H1 (cell line): ENCODE data around the gene SLC11A1. TPM values are rescaled to one million over a fixed set of nuclear protein-coding genes. Genes with fewer than 3 reads are reported as not detected.

Source experiments
- CTCF ChIA-PET: fragments of 300-600 bp; sonication (Branson Sonifier 250); formaldehyde crosslinking; loops from one replicate; lab custom pipeline; 2021; ENCODE audit not compliant: partially characterized antibody; lab: Charles Lee
- POLR2A ChIA-PET: fragments of 300-600 bp; sonication (Branson Sonifier 250); formaldehyde crosslinking; loops from one replicate; lab custom pipeline; 2021; ENCODE audit warnings: inconsistent platforms; ENCODE audit not compliant: partially characterized antibody; lab: Charles Lee
- DNase-seq, 2 experiments: peaks; one replicate each; pipeline versions ENCODE4 v3.0.0 to v3.0.0-alpha.2; 2010 to 2022; ENCODE audit warnings: low spot score in 2 of 2, low read depth in 1 of 2, mixed read lengths in 1 of 2
- FAIRE-seq: peaks from 2 replicates; lab custom pipeline; 2011; peaks lifted over from hg19 to GRCh38; lab: Jason Lieb, UNC
- H2AFZ ChIP-seq: 2 replicates; pipeline ENCODE4 v1.8.1; 2012; ENCODE audit warnings: low read length, inconsistent platforms
- H2AK5ac ChIP-seq: 2 replicates; pipeline ENCODE4 v1.6.1; 2013; ENCODE audit warnings: low read depth, low read length
- H2BK120ac ChIP-seq: replicated peaks from 2 replicates; pipeline ENCODE3; 2013; ENCODE audit warnings: low read depth, low read length, inconsistent platforms
- H2BK12ac ChIP-seq: 2 replicates; pipeline ENCODE4 v1.6.1; 2013; ENCODE audit warnings: low read depth, low read length
- H2BK15ac ChIP-seq: 2 replicates; pipeline ENCODE4 v1.6.1; 2013; ENCODE audit warnings: low read length
- H2BK20ac ChIP-seq: 2 replicates; pipeline ENCODE4 v1.6.1; 2013; ENCODE audit warnings: low read length
- H2BK5ac ChIP-seq: 2 replicates; pipeline ENCODE4 v1.6.1; 2013; ENCODE audit warnings: low read depth, low read length
- H3K14ac ChIP-seq: 2 replicates; pipeline ENCODE4 v1.6.1; 2013; ENCODE audit warnings: inconsistent platforms; ENCODE audit not compliant: insufficient read length
- H3K18ac ChIP-seq: 2 replicates; pipeline ENCODE4 v1.6.1; 2013; ENCODE audit warnings: low read length; ENCODE audit errors: extremely low read depth
- H3K23ac ChIP-seq: 2 replicates; pipeline ENCODE4 v1.6.1; 2013; ENCODE audit warnings: inconsistent platforms; ENCODE audit not compliant: insufficient read length
- H3K23me2 ChIP-seq: 2 replicates; pipeline ENCODE4 v1.6.1; 2013; ENCODE audit warnings: low read depth, low read length
- H3K27ac ChIP-seq: 2 replicates; pipeline ENCODE4 v1.6.1; 2011; ENCODE audit warnings: low read depth, low read length, inconsistent platforms
- H3K27me3 ChIP-seq, 4 experiments: replicated peaks in 1 of 4; 1 replicate in 1 of 4; 2 replicates in 3 of 4; pipeline versions ENCODE4 v1.6.1 to v1.8.1; 2011 to 2013; ENCODE audit warnings: low read length in 3 of 4, mild to moderate bottlenecking in 3 of 4, inconsistent platforms in 2 of 4, mixed read lengths in 2 of 4, moderate library complexity in 1 of 4; ENCODE audit not compliant: control insufficient read depth in 3 of 4, insufficient read depth in 3 of 4; ENCODE audit errors: extremely low read depth in 1 of 4
- H3K36me3 ChIP-seq, 4 experiments: 2 replicates each; pipeline versions ENCODE4 v1.6.1 to v1.8.1; 2011 to 2013; ENCODE audit warnings: mild to moderate bottlenecking in 4 of 4, low read length in 3 of 4, moderate library complexity in 2 of 4, control low read depth in 1 of 4, inconsistent platforms in 1 of 4; ENCODE audit not compliant: insufficient read depth in 4 of 4, control insufficient read depth in 2 of 4
- H3K4ac ChIP-seq: replicated peaks from 2 replicates; pipeline ENCODE3; 2013; ENCODE audit warnings: low read length, low read depth, mixed read lengths, inconsistent platforms; ENCODE audit not compliant: insufficient read length
- H3K4me1 ChIP-seq, 4 experiments: replicated peaks in 1 of 4; 1 replicate in 1 of 4; 2 replicates in 3 of 4; pipeline versions ENCODE4 v1.6.1 to v1.8.1; 2011 to 2013; ENCODE audit warnings: low read length in 3 of 4, inconsistent platforms in 2 of 4, mixed read lengths in 1 of 4; ENCODE audit not compliant: insufficient read depth in 4 of 4, control insufficient read depth in 3 of 4
- H3K4me2 ChIP-seq, 2 experiments: 2 replicates each; pipeline versions ENCODE4 v1.6.1 to v1.8.1; 2011 to 2013; ENCODE audit warnings: low read depth in 2 of 2, low read length in 2 of 2, control low read depth in 1 of 2, inconsistent platforms in 1 of 2, mild to moderate bottlenecking in 1 of 2; ENCODE audit not compliant: insufficient read depth in 1 of 2
- H3K4me3 ChIP-seq, 4 experiments: fragments of 200-600, 300-600 bp in 1 of 4; sonication (generic), shearing (Covaris generic), sonication (Bioruptor Twin) in 1 of 4; 2 replicates each; pipeline versions ENCODE4 v1.5.1 to v1.8.1; 2011 to 2016; ENCODE audit warnings: low read length in 4 of 4, low read depth in 3 of 4, control low read depth in 2 of 4, inconsistent platforms in 2 of 4, mild to moderate bottlenecking in 2 of 4, mixed read lengths in 1 of 4, moderate library complexity in 1 of 4; ENCODE audit not compliant: insufficient read depth in 2 of 4; ENCODE audit errors: extremely low read depth in 1 of 4
- H3K56ac ChIP-seq: replicated peaks from 2 replicates; pipeline ENCODE3; 2013; ENCODE audit warnings: low read depth, mild to moderate bottlenecking, mixed read lengths, low read length, inconsistent platforms; ENCODE audit not compliant: insufficient read length
- H3K79me1 ChIP-seq: 2 replicates; pipeline ENCODE4 v1.6.1; 2013; ENCODE audit warnings: low read depth, low read length, control low read depth
- H3K79me2 ChIP-seq, 2 experiments: 2 replicates each; pipeline versions ENCODE4 v1.6.1 to v1.8.1; 2012 to 2013; ENCODE audit warnings: low read length in 2 of 2, mild to moderate bottlenecking in 2 of 2, inconsistent platforms in 1 of 2; ENCODE audit not compliant: insufficient read depth in 2 of 2, control insufficient read depth in 1 of 2
- H3K9ac ChIP-seq, 4 experiments: replicated peaks in 1 of 4; 1 replicate in 1 of 4; 2 replicates in 3 of 4; pipeline versions ENCODE4 v1.6.1 to v1.8.1; 2011 to 2013; ENCODE audit warnings: low read depth in 3 of 4, low read length in 3 of 4, control low read depth in 2 of 4, mild to moderate bottlenecking in 2 of 4, moderate library complexity in 2 of 4, inconsistent platforms in 1 of 4; ENCODE audit errors: extremely low read depth in 1 of 4
- H3K9me3 ChIP-seq, 2 experiments: 2 replicates each; pipeline versions ENCODE4 v1.6.1 to v1.8.1; 2012 to 2013; ENCODE audit warnings: mild to moderate bottlenecking in 2 of 2, moderate library complexity in 2 of 2, control low read depth in 1 of 2, inconsistent platforms in 1 of 2, low read depth in 1 of 2, low read length in 1 of 2, mixed read lengths in 1 of 2; ENCODE audit not compliant: insufficient read depth in 2 of 2
- H4K20me1 ChIP-seq, 2 experiments: replicated peaks in 1 of 2; 2 replicates each; pipeline versions ENCODE3 to v1.8.1; 2011 to 2013; ENCODE audit warnings: inconsistent platforms in 2 of 2, low read length in 2 of 2, mild to moderate bottlenecking in 1 of 2; ENCODE audit not compliant: insufficient read depth in 2 of 2, control insufficient read depth in 1 of 2
- H4K5ac ChIP-seq: 2 replicates; pipeline ENCODE4 v1.6.1; 2013; ENCODE audit warnings: low read length, low read depth, mixed read lengths, inconsistent platforms; ENCODE audit not compliant: insufficient read length
- H4K8ac ChIP-seq: 2 replicates; pipeline ENCODE4 v1.8.0; 2013; ENCODE audit warnings: mild to moderate bottlenecking, moderate library complexity, low read length, inconsistent platforms; ENCODE audit not compliant: insufficient read depth; ENCODE audit errors: extremely low read depth
- H4K91ac ChIP-seq: replicated peaks from 2 replicates; pipeline ENCODE3; 2013; ENCODE audit warnings: low read length, mixed read lengths, inconsistent platforms; ENCODE audit not compliant: insufficient read length
- CBX8 ChIP-seq: fragments of 300-800, 300-1000 bp; sonication (generic); IDR thresholded peaks from 2 replicates; pipeline ENCODE4 v1.7.1; 2016; ENCODE audit warnings: low read depth, low read length, borderline replicate concordance
- CHD1 ChIP-seq: IDR thresholded peaks from 2 replicates; pipeline ENCODE4 v1.6.1; 2012; ENCODE audit warnings: low read depth, low read length, improper control_type of control experiment
- WGBS, 2 experiments: shearing (Covaris generic) in 1 of 2; methylation state at CpG; one replicate each; pipeline versions ENCODE4 v1.1.6 to v1.1.7; 2013 to 2015; ENCODE audit warnings: low lambda C conversion rate in 2 of 2, mixed read lengths in 2 of 2, inconsistent platforms in 1 of 2, low coverage in 1 of 2, missing lambda C conversion rate in 1 of 2; ENCODE audit not compliant: insufficient replicate concordance in 2 of 2, insufficient coverage in 1 of 2, insufficient read length in 1 of 2; ENCODE audit errors: extremely low coverage in 1 of 2, missing lambda C conversion rate in 1 of 2; 5-methylcytosine and 5-hydroxymethylcytosine counted together
- polyA plus RNA-seq, 7 experiments: library from polyadenylated mRNA; depleted of rRNA in 3 of 7; stranded (reverse) in 5 of 7; unstranded in 2 of 7; fragments of >200 nt in 5 of 7; fragments of 200-250 nt in 2 of 7; gene quantifications; 1 replicate in 5 of 7; 2 replicates in 1 of 7; 4 replicates in 1 of 7; pipeline versions ENCODE4 v1.2.1 to v1.2.3, GENCODE V29; 2011 to 2013; ENCODE audit warnings: missing spikeins in 2 of 7, mixed read lengths in 2 of 7
- total RNA-seq: library from RNA; stranded (reverse); fragmentation: NEBNext Ultra II Directional; extraction: Animal tissue kit (Norgen Biotek cat#: 25700); gene quantifications from 2 replicates; pipeline ENCODE4 v1.2.1, GENCODE V29; 2021

The SLC11A1 gene
- total and polyA plus RNA-seq, 2 of the 8 experiments (the other 6 are each of a cell fraction or from before 2014, with no cell fraction given) = 0.20 to 0.43 TPM

GRCh38 chr2:218364196-218364595, 17.9 kb upstream of the SLC11A1 start:
- ChIA-PET CTCF (interaction anchor here (1.0 to 1.6 kb wide), 5 partner anchors 8 to 107 kb away, joined by 3 to 6 read pairs (median 5); partner anchors contain the start of gene CATIP), POLR2A (no interaction called here)
- no peak overlapping the region for H3K4ac ChIP-seq
- H3K4me2 ChIP-seq = no peak overlapping the region
- H3K23ac ChIP-seq = no peak overlapping the region
- no peak overlapping the region for H3K14ac ChIP-seq
- FAIRE-seq (no peak), DNase-seq (no peak)
- H3K79me2 ChIP-seq = no peaks in the 10 kb centered on the region
- H3K18ac ChIP-seq = no peak overlapping the region
- TF ChIP-seq CHD1 (no peak), CBX8 (no peak)
- H3K79me1 ChIP-seq = no peaks in the 10 kb centered on the region
- no peak overlapping the region for H2BK15ac ChIP-seq
- peaks cover 0 to 3% (median 0%) of the 10 kb centered on the region in 4 experiments; a peak in 3 of 7 replicates for H3K4me1 ChIP-seq
- H3K27me3 ChIP-seq = no peaks in the 10 kb centered on the region; a peak in 1 of 7 replicates
- no peak overlapping the region for H2AFZ ChIP-seq
- H4K20me1 ChIP-seq = no peaks in the 10 kb centered on the region
- H3K27ac ChIP-seq = no peak overlapping the region
- no peak overlapping the region for H2BK12ac ChIP-seq
- no peak overlapping the region for H4K91ac ChIP-seq
- H4K5ac ChIP-seq = no peak overlapping the region
- no peak overlapping the region for H3K4me3 ChIP-seq
- H2BK120ac ChIP-seq = no peak overlapping the region
- no peak overlapping the region for H3K56ac ChIP-seq
- no peaks in the 10 kb centered on the region for H3K36me3 ChIP-seq
- no peak overlapping the region for H2BK20ac ChIP-seq
- H3K23me2 ChIP-seq = peaks cover 7% of the 10 kb centered on the region; the same call in 1 of the 2 replicates
- H3K9ac ChIP-seq = no peak overlapping the region
- H2AK5ac ChIP-seq = no peak overlapping the region
- H4K8ac ChIP-seq = no peak overlapping the region
- no peak overlapping the region for H2BK5ac ChIP-seq
- no peaks in the 10 kb centered on the region for H3K9me3 ChIP-seq
- WGBS, 2 experiments = 85% methylated on average over 6 of the region's 6 CpGs; no CpG with 5 or more reads in 1 of the 2 experiments
